HG03342 (cell line): Measurements from ENCODE around the gene BPIFB6.

Experiments
- ATAC-seq: cut with Tn5 transposase; IDR thresholded peaks from one replicate; pipeline ENCODE4 v1.9.1; 2021; ENCODE audit warnings: mild to moderate bottlenecking, moderate library complexity; ENCODE audit not compliant: unreplicated experiment

Gene BPIFB6

DNA sequence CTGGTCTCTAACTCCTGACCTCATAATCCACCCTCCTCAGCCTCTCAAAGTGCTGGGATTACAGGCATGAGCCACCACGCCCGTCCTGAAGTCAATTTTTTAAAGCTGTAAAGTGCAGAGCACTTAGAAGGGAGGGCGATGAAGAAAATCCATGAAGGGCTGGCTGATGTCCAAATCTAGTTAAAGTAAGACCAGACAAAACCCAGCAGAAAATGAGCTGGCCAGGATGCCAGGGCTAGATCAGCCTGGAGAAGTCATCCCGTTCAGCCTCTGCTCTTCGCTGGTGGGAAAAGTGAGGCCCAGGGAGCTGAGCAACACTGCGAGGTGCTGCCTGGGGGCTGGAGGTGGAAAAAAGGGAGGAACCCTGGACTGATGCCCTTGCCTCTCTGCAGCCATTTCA lies 51.1 kb downstream of the BPIFB6 start:
- ATAC-seq: no peak

DNA sequence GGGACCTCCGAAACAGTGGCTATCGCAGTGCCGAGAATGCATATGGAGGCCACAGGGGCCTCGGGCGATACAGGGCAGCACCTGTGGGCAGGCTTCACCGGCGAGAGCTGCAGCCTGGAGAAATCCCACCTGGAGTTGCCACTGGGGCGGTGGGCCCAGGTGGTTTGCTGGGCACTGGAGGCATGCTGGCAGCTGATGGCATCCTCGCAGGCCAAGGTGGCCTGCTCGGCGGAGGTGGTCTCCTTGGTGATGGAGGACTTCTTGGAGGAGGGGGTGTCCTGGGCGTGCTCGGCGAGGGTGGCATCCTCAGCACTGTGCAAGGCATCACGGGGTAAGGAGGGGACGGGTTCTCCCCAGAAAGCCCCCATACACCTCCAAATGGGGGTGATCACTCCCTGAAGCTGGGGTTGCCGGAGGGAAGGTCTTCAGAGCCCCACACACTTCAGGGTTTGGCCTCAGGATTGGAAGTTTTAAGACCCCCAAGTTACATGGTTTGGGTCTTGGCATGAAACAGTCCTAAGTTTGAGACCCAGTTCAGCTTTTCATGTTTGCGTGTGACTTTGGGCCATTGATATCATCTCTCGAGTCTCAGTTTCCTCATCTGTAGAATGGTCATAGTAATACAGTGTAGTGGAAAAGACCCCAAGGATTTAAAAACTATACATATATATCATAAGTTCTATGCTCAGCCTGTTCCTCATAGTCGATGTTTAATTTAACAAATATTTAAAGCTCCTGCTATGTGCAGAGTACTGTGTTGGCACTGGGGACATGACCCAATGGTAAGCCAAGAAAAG lies 52.3 kb downstream of the BPIFB6 start:
- no peak for ATAC-seq

DNA sequence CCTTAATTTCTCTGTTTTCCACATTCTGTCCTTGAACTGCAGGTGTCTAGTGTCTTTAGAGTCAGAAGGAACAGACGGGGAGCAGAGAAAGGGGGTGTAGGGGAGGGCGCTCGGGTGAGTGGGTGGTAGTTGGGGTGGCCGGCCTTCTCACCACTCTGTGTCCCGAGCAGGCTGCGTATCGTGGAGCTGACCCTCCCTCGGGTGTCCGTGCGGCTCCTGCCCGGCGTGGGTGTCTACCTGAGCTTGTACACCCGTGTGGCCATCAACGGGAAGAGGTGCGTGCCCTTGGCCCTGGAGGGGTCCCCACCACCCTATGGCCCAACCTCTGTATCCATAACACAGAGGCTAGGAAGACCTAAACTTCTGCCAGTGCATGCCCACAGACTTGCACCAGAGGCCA lies 53.3 kb downstream of the BPIFB6 start:
- ATAC-seq: no peak

DNA sequence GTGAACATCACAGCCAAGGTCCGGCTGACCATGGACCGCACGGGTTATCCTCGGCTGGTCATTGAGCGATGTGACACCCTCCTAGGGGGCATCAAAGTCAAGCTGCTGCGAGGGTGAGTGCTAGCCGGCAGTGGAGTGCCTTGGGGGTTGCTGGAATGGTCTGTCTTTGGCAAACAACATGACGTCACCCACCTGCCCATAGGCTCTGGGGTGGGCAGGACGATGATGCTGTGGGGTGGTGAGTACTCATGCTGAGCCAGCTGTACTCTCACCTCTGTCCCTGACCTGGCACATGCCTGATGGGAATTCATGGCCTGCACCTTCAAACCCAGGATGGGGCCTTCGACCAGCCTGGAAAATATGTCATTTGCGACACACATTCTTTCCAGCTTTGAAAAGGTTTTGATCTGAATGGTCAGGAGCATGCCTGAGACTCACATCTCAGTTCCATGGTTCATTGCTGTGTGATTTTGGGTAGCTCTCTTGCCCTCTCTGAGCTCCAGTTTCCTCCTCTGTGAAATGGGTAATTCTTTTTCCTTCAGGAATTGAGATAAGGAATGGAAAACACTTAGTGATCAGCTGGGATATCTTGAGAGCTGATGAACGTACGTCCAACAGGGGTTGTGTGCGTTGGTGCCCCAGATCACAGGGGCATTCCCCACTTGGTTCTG lies 54.7 kb downstream of the BPIFB6 start:
- no peak for ATAC-seq

DNA sequence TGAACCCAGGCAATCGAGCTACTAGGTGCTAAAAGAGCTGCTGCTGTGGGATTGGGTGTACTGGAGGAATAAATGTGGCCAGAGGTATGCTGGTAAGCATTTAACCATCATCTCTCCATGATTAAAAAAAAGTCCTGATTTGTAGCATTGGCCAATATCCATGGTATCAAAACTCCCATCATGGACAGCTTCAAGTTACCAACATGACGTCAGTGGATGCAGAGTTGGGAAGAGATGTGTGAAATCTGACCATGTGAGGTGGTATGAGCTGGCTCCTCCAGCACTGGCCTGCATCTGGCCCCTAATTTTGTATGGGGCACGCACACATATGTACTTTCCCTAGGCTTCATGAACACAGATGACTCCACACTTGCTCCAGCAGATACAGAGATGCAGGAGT lies 59.7 kb downstream of the BPIFB6 start:
- no peak for ATAC-seq

DNA sequence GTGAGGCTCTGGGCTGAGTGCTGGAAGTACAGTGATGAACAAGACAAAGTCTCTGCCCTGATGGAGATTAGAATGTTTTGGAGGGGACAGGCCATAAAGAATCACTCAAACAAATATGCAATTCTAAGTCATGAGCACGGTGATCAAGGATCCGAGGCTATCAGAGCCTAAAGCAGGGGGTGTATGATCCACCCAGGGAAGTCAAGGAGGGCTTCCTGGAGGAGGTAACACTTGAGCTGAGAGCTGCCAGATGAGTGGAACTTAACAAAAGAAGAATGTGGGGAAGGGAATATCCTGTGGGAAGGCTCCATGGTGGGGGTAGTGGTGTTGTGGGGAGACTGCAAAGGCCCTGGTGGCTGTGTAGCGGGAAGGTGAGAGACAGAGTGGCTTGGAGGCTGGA lies 60.2 kb downstream of the BPIFB6 start:
- no peak for ATAC-seq

DNA sequence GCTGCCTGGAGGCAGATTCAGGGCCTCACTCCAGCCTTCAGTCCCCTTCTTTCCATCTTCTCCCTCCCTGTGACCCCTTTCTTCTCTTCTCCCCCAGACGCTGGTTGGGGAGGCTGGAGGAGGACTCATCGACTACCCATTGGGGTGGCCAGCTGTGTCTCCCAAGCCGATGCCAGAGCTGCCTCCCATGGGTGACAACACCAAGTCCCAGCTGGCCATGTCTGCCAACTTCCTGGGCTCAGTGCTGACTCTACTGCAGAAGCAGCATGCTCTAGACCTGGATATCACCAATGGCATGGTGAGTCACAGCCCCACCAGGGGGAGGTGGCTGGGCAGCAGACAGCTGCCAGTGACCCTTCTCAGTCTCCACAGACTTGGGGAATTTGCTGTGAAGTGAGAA lies 60.9 kb downstream of the BPIFB6 start:
- ATAC-seq: no peak

DNA sequence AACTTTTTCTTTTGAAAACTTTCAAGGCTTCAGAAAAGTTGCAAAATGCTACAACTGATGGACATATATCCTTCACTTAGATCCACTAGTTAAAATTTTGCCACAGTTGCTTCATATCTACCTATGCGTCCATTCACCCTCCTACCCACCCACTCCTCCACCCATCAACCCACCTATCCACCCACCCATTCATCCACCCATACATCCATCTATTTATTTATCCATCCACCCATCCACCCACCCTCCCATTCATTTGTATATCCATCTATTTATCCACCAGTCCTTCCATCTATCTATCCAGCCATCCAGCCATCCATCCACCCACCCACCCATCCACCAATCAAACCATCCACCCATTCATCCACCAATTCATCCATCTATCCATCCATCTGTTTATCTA lies 61.6 kb downstream of the BPIFB6 start:
- no peak for ATAC-seq

DNA sequence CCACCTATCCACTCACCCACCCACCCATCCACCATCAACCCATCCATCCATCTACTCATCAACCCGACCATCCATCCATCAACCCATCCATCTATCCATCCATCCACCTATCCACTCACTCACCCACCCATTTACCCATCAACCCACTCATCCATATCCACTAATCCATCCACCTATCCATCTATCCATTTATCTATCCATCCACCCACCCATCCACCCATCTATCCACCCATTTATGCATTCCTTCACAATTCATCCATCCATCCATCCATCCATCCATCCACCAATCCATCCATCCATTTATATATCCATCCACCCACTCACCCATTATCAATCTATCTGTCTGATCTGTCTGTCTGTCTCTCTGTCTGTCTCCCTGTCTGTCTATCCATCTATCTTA lies 62.1 kb downstream of the BPIFB6 start:
- no peak for ATAC-seq
